ENCODE results near the gene TCF7L2.

Gene TCF7L2

DNA sequence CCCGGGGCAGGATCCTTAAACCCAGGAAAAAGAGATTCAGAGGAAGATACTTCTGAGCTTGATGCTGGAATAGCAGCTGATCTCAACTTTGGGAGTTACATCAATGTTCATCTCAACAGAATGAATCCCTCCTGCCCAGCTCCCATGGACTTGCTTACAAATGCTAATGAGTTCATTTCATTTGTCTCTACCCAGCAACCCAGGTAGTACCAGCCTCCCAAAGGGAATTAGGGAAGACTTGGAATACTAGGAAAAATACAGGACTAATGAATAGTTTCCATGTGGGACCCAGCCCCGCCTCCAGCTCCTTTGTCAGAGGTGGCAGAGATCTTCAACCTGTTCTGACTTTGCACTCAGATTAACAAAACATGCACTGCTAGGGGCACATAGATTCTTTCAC lies 22.1 kb upstream of the TCF7L2 start:
- no peaks in the 10 kb centered on the region for H3K36me3 ChIP-seq (ENCODE audit: control insufficient read depth, insufficient read depth, low read length)
- no peak for DNase-seq (ENCODE audit: extremely low read depth, insufficient read length)
- no peaks in the 10 kb centered on the region for H3K27me3 ChIP-seq (replicated peaks; ENCODE audit: control insufficient read depth, insufficient read depth, low read length)
- TF ChIP-seq, protein P1, sequence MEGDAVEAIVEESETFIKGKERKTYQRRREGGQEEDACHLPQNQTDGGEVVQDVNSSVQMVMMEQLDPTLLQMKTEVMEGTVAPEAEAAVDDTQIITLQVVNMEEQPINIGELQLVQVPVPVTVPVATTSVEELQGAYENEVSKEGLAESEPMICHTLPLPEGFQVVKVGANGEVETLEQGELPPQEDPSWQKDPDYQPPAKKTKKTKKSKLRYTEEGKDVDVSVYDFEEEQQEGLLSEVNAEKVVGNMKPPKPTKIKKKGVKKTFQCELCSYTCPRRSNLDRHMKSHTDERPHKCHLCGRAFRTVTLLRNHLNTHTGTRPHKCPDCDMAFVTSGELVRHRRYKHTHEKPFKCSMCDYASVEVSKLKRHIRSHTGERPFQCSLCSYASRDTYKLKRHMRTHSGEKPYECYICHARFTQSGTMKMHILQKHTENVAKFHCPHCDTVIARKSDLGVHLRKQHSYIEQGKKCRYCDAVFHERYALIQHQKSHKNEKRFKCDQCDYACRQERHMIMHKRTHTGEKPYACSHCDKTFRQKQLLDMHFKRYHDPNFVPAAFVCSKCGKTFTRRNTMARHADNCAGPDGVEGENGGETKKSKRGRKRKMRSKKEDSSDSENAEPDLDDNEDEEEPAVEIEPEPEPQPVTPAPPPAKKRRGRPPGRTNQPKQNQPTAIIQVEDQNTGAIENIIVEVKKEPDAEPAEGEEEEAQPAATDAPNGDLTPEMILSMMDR (IDR thresholded peaks at IDR 0.05; ENCODE audit: insufficient read depth, low read length, poor library complexity, severe bottlenecking) = no peak
- no peak overlapping the region for H3K4me3 ChIP-seq (replicated peaks; ENCODE audit: low read depth, low read length)

DNA sequence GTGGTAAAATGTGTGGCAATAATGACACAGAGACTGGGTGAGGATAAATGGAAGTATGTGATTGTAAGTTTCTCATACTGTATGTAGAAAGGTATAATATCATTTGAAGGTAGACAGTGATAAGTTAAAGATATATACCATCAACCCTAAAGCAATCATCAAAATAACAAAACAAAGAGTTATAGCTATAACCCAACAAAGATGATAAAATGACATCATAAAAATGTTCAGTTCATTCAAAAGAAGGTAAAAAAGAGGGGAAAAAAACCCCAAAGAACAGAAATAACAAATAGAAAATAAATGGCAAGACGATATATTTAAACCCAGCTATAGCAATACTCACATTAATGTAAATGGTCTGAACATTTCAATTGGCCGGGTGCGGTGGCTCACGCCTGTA lies 17.4 kb upstream of the TCF7L2 start:
- no peak for DNase-seq (ENCODE audit: extremely low read depth, insufficient read length)
- TF ChIP-seq, protein P1 (IDR thresholded peaks at IDR 0.05; ENCODE audit: insufficient read depth, low read length, poor library complexity, severe bottlenecking) = no peak
- no peak overlapping the region for H3K4me3 ChIP-seq (replicated peaks; ENCODE audit: low read depth, low read length)
- no peaks in the 10 kb centered on the region for H3K36me3 ChIP-seq (ENCODE audit: control insufficient read depth, insufficient read depth, low read length)
- no peaks in the 10 kb centered on the region for H3K27me3 ChIP-seq (replicated peaks; ENCODE audit: control insufficient read depth, insufficient read depth, low read length)

DNA sequence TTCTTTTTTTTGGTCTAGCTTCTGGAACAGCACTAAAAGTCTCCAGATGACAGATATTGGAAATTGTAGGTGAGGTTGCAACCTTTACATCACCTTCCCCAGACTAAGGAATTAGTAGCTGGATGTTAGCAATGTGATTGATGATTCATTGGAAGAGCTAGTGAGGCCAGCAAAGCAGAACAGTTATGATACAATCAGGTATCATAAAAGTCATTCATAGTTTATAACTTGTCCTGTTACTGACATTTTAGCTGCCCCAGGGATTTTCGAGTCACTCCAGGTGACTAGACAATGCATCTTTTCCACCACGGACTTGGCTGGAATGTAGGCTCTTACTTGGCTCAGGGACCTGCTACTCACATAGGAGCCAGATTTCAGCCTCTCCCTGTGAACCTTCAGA lies 15.9 kb upstream of the TCF7L2 start:
- Histone ChIP-seq H3K27me3 (replicated peaks; ENCODE audit: control insufficient read depth, insufficient read depth, low read length) (no peaks in the 10 kb centered on the region), H3K4me3 (replicated peaks; ENCODE audit: low read depth, low read length) (no peak overlapping the region), H3K36me3 (ENCODE audit: control insufficient read depth, insufficient read depth, low read length) (no peaks in the 10 kb centered on the region)
- no peak for DNase-seq (ENCODE audit: extremely low read depth, insufficient read length)
- TF ChIP-seq, protein P1 (IDR thresholded peaks at IDR 0.05; ENCODE audit: insufficient read depth, low read length, poor library complexity, severe bottlenecking) = no peak

DNA sequence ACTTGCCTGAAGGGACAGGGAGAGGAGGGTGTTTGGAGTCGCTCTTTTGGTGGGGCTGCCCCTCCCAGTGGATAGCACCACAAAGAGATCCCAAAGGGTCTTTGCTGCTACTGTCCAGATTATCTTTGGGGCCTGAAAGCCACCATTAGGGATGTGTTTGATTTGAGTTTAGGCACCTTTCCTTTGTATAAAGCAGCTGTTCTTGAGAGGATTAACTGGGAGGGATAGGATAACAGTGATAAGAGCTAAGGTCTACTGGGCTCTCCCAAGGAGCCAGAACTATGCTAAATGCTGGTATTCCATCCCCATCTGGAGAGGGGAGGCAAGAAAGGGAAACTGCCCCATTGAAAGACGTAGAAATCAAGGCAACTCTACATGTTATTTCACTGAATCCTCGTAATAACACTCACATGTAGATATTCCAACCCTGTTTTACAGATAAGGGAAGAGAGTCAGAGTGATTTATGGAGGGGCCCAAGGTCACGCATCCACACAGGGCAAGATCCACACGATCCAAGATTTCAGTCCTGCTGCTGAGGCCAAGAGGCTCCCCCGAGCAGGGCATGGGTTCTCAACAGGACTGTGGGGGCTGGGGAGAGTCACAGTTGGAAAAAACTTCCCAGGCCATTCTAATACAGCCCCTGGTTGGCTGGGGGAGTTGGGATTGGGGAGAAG lies 11.1 kb upstream of the TCF7L2 start:
- H3K4me3 ChIP-seq (replicated peaks; ENCODE audit: low read depth, low read length) = no peak overlapping the region
- no peaks in the 10 kb centered on the region for H3K27me3 ChIP-seq (replicated peaks; ENCODE audit: control insufficient read depth, insufficient read depth, low read length)
- H3K36me3 ChIP-seq (ENCODE audit: control insufficient read depth, insufficient read depth, low read length) = no peaks in the 10 kb centered on the region
- TF ChIP-seq, protein P1 (IDR thresholded peaks at IDR 0.05; ENCODE audit: insufficient read depth, low read length, poor library complexity, severe bottlenecking) = no peak
- no peak for DNase-seq (ENCODE audit: extremely low read depth, insufficient read length)

DNA sequence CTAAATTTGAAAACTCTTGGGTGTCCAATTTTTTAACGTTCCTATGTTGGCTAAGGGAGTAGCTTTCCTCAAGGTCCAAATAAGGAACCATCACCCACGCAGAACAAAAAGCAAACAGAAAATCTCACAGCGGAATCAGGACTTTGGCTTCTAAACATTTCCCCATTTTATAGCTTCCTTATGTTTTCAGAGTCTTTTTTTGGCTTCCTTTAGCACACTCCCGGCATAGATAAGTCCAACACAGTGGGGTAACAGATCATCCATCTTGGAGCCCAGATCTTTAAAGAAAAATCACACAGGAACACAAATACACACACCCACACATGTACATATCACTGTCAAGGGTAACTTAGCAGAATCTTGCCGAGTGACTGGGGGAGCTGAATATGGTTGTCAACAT lies 4.2 kb upstream of the TCF7L2 start:
- no peak for DNase-seq (ENCODE audit: extremely low read depth, insufficient read length)
- Histone ChIP-seq H3K36me3 (ENCODE audit: control insufficient read depth, insufficient read depth, low read length) (no peaks in the 10 kb centered on the region), H3K27me3 (replicated peaks; ENCODE audit: control insufficient read depth, insufficient read depth, low read length) (no peaks in the 10 kb centered on the region; the same call in 1 of the 2 replicates), H3K4me3 (replicated peaks; ENCODE audit: low read depth, low read length) (no peak overlapping the region)
- TF ChIP-seq, protein P1 (IDR thresholded peaks at IDR 0.05; ENCODE audit: insufficient read depth, low read length, poor library complexity, severe bottlenecking) = no peak

DNA sequence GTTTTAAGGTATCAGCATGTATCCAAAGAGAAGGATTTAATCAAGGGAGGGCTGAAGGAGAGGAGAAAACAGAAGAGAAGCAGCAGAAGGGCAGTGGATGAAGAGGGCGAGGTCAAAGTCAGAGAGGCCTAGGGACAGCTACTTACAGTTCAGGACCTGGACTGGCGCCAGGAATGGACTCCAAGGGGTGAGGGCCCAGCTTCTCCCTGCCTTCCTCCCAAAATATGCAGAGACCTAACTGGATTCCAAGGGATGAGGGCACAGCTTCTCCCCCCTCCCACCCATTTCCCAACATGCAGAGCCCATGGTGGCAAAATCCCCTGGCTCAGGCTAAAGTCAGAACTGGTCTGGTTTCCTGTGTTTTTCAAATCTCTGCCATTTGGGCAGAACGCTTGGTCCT lies 3.4 kb upstream of the TCF7L2 start:
- TF ChIP-seq, protein P1 (IDR thresholded peaks at IDR 0.05; ENCODE audit: insufficient read depth, low read length, poor library complexity, severe bottlenecking) = no peak
- Histone ChIP-seq H3K27me3 (replicated peaks; ENCODE audit: control insufficient read depth, insufficient read depth, low read length) (no peaks in the 10 kb centered on the region; the same call in 1 of the 2 replicates), H3K36me3 (ENCODE audit: control insufficient read depth, insufficient read depth, low read length) (no peaks in the 10 kb centered on the region), H3K4me3 (replicated peaks; ENCODE audit: low read depth, low read length) (no peak overlapping the region)
- DNase-seq (ENCODE audit: extremely low read depth, insufficient read length) = no peak
